Measurements from ENCODE around the gene IKZF5.

DNA sequence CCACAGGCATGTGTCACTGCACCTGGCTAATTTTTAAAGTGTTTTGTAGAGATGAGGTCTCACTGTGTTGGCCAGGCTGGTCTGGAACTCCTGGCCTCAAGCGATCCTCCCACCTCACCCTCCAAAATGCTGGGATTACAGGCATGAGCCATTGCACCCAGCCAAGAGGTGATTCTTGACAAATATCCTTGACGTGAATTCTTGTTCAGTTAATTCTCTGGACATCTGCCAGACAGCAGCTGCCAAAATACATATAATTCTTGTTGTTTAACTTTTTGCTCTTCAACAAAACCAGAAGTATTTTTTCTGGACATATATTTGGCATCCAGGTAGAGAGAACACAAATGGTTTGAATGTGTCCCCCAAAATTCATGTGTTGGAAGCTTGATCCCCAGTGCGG lies 3.4 kb upstream of the IKZF5 start:
- TF ChIP-seq REST (IDR thresholded peaks at IDR 0.05) = no peak
- no peak for TF ChIP-seq CTCF (IDR thresholded peaks at IDR 0.05; ENCODE audit: low read depth, low read length, missing input control)
- no peak for TF ChIP-seq FOXA1 (IDR thresholded peaks at IDR 0.05)
- no peak for TF ChIP-seq HNF4A (conservative IDR thresholded peaks at IDR 0.05)
- TF ChIP-seq, protein P1, sequence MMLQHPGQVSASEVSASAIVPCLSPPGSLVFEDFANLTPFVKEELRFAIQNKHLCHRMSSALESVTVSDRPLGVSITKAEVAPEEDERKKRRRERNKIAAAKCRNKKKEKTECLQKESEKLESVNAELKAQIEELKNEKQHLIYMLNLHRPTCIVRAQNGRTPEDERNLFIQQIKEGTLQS (IDR thresholded peaks at IDR 0.05) = no peak
- no peak for TF ChIP-seq YY1 (IDR thresholded peaks at IDR 0.05)
- TF ChIP-seq EGR1 (IDR thresholded peaks at IDR 0.05; ENCODE audit: low read depth in 2 of 2) = no peak
- no peak for TF ChIP-seq SP1 (IDR thresholded peaks at IDR 0.05)
- TF ChIP-seq RAD21 (IDR thresholded peaks at IDR 0.05) = no peak
- no peak for TF ChIP-seq TAF1 (conservative IDR thresholded peaks at IDR 0.05)
- no peak for TF ChIP-seq GABPA (IDR thresholded peaks at IDR 0.05 in 1 of 2, conservative IDR thresholded peaks at IDR 0.05 in 1 of 2)
- TF ChIP-seq MAX (IDR thresholded peaks at IDR 0.05) = no peak

All from liver (tissue), 3 donors.